ENCODE measurements around the gene TAF7. TPM values are rescaled to one million over a fixed set of nuclear protein-coding genes. Genes with fewer than 3 reads are reported as not detected.

Gene TAF7
- total and polyA plus RNA-seq, 9 of the 15 experiments (the other 6 are each of a cell fraction or from before 2014, with no cell fraction given) = 51.6 to 116 (median 73.3) TPM

DNA sequence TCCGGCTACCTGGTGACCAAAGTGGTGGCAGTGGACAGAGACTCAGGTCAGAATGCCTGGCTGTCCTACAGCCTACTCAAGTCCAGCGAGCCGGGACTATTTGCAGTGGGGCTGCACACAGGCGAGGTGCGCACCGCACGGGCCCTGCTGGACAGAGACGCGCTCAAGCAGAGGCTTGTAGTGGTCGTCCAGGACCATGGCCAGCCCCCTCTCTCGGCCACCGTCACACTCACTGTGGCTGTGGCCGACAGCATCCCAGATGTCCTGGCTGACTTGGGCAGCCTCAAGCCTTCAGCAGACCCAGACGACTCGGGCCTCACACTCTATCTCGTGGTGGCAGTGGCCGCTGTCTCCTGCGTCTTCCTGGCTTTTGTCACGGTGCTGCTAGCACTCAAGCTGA, 36.4 kb upstream of the TAF7 start:
- FAIRE-seq = no peak
- in situ Hi-C loops (cut with MboI) = no loop called here
- Histone ChIP-seq H3K27ac (ENCODE audit: extremely low read depth, low read depth, low read length) (no peak overlapping the region), H3K9me3 (replicated peaks; ENCODE audit: control insufficient read depth, insufficient read depth, low read depth, low read length) (no peaks in the 10 kb centered on the region; the same call in 1 of the 2 replicates), H3K4me1 (replicated peaks in 1 of 2; ENCODE audit: control insufficient read depth in 2 of 2, insufficient read depth in 2 of 2, low read length in 2 of 2) (peaks cover 3 to 12% of the 10 kb centered on the region in 2 experiments; a peak in 3 of 5 replicates), H3K27me3 (ENCODE audit: control insufficient read depth in 2 of 2, insufficient read depth in 2 of 2, low read length in 2 of 2) (peaks cover 0 to 18% of the 10 kb centered on the region in 2 experiments; a peak in 2 of 5 replicates), H3K4me3 (no peak overlapping the region), H3K36me3 (ENCODE audit: control insufficient read depth, insufficient read depth, low read length) (no peaks in the 10 kb centered on the region), H4K20me1 (replicated peaks; ENCODE audit: control insufficient read depth, insufficient read depth, low read length) (no peaks in the 10 kb centered on the region), H3K79me2 (ENCODE audit: control insufficient read depth, insufficient read depth, low read length) (no peaks in the 10 kb centered on the region), H3K4me2 (ENCODE audit: insufficient read depth, low read length) (no peak overlapping the region), H3K9me1 (ENCODE audit: control insufficient read depth, insufficient read depth, low read length) (no peaks in the 10 kb centered on the region), H3K9ac (ENCODE audit: insufficient read depth in 1 of 2, low read depth in 2 of 2, low read length in 2 of 2) (no peak overlapping the region; a peak in 1 of 4 replicates), H2AFZ (ENCODE audit: low read depth, low read length) (no peak overlapping the region)
- ATAC-seq = peak; percentile 50
- intact Hi-C loops (cut with micrococcal nuclease) = no loop called here
- no peak for DNase-seq (ENCODE audit: extremely low read depth in 1 of 4, low spot score in 3 of 4)
- CTCF ChIA-PET (ENCODE audit: low intra/inter-chr PET ratio) = no interaction called here
- POLR2A ChIA-PET = no interaction called here
- BruUV-seq (replicated peaks) = no TSS peak
- 7% methylated on average over 19 of the region's 19 CpGs for WGBS (ENCODE audit: insufficient coverage, low coverage, missing lambda C conversion rate)
- TF ChIP-seq, protein P1, sequence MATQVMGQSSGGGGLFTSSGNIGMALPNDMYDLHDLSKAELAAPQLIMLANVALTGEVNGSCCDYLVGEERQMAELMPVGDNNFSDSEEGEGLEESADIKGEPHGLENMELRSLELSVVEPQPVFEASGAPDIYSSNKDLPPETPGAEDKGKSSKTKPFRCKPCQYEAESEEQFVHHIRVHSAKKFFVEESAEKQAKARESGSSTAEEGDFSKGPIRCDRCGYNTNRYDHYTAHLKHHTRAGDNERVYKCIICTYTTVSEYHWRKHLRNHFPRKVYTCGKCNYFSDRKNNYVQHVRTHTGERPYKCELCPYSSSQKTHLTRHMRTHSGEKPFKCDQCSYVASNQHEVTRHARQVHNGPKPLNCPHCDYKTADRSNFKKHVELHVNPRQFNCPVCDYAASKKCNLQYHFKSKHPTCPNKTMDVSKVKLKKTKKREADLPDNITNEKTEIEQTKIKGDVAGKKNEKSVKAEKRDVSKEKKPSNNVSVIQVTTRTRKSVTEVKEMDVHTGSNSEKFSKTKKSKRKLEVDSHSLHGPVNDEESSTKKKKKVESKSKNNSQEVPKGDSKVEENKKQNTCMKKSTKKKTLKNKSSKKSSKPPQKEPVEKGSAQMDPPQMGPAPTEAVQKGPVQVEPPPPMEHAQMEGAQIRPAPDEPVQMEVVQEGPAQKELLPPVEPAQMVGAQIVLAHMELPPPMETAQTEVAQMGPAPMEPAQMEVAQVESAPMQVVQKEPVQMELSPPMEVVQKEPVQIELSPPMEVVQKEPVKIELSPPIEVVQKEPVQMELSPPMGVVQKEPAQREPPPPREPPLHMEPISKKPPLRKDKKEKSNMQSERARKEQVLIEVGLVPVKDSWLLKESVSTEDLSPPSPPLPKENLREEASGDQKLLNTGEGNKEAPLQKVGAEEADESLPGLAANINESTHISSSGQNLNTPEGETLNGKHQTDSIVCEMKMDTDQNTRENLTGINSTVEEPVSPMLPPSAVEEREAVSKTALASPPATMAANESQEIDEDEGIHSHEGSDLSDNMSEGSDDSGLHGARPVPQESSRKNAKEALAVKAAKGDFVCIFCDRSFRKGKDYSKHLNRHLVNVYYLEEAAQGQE (IDR thresholded peaks at IDR 0.05; ENCODE audit: borderline replicate concordance) = peak; percentile 76
- TF ChIP-seq, protein P1 (CRISPR knock-in tag; IDR thresholded peaks at IDR 0.05; ENCODE audit: low read depth) = 0 out of 2 replicates have a peak, but pooled peaks have one; percentile 44
- no peak for TF ChIP-seq TEAD4 (IDR thresholded peaks at IDR 0.05; ENCODE audit: low read length)
- no peak for TF ChIP-seq TEAD4 (CRISPR knock-in tag; IDR thresholded peaks at IDR 0.05; ENCODE audit: borderline replicate concordance)
- TF ChIP-seq RREB1 (CRISPR knock-in tag; IDR thresholded peaks at IDR 0.05) = 0 out of 2 replicates have a peak, but pooled peaks have one; percentile 37
